Stimulated activated CD4-positive, alpha-beta T cell treated with anti-CD3 and anti-CD28 coated beads, Interleukin-15, amount 100 ng/mL, for 24 hours (primary cell): ENCODE results near the gene MYO1A.

ENCODE experiments used
- DNase-seq: peaks from one replicate; pipeline ENCODE4 v3.0.0-alpha.2; 2020

The MYO1A gene

GRCh38 chr12:57049890-57050289, at the start of gene MYO1A:
TSS of gene MYO1A (minus strand) at chr12:57050129. CDS start at chr12:57048323, 1,806 bp downstream.
- no peak for DNase-seq

- no peak for DNase-seq
Observed at GRCh38 chr12:57099047-57099714, 49.3 kb upstream of the MYO1A start.

GRCh38 chr12:57098546-57098945, 48.6 kb upstream of the MYO1A start:
- no peak for DNase-seq

- DNase-seq, result no peak
Observed at GRCh38 chr12:57097554-57097835, 47.6 kb upstream of the MYO1A start.

- no peak for DNase-seq
Observed at GRCh38 chr12:57096748-57097553, 47.0 kb upstream of the MYO1A start.

GRCh38 chr12:57096099-57096572, 46.2 kb upstream of the MYO1A start:
- DNase-seq, result no peak

GRCh38 chr12:57095440-57095839, 45.5 kb upstream of the MYO1A start:
- no peak for DNase-seq

GRCh38 chr12:57094208-57095160, 44.6 kb upstream of the MYO1A start:
- DNase-seq, result peak; percentile 28

- DNase-seq, result peak; percentile 86
Observed at GRCh38 chr12:57093415-57094207, 43.7 kb upstream of the MYO1A start.

GRCh38 chr12:57092876-57093414, 43.0 kb upstream of the MYO1A start:
- DNase-seq, result no peak

GRCh38 chr12:57092529-57092862, 42.6 kb upstream of the MYO1A start:
- no peak for DNase-seq

- no peak for DNase-seq
Observed at GRCh38 chr12:57091638-57092528, 42.0 kb upstream of the MYO1A start.

GRCh38 chr12:57090924-57091637, 41.2 kb upstream of the MYO1A start:
- DNase-seq, result no peak

- no peak for DNase-seq
Observed at GRCh38 chr12:57090490-57090889, 40.6 kb upstream of the MYO1A start.

GRCh38 chr12:57089271-57090245, 39.6 kb upstream of the MYO1A start:
- peak; percentile 69 for DNase-seq

GRCh38 chr12:57088354-57089270, 38.7 kb upstream of the MYO1A start, which contains the start of gene NAB2:
TSS of gene NAB2 (plus strand) at chr12:57089114. CDS start at chr12:57089272, 158 bp downstream.
- DNase-seq, result peak; percentile 96

- DNase-seq, result peak; percentile 94
Observed at GRCh38 chr12:57087691-57088353, 37.9 kb upstream of the MYO1A start.
